Stimulated activated CD4-positive, alpha-beta T cell treated with anti-CD3 and anti-CD28 coated beads, TNF-alpha, amount 100 ng/mL, for 1 hour (primary cell): ENCODE data around the gene MAP2K7.

Experiments
- DNase-seq, 3 donors: peaks; one replicate each; pipeline ENCODE4 v3.0.0-alpha.2; 2020; ENCODE audit warnings: low read depth in 3 of 3, low spot score in 1 of 3

Gene MAP2K7

DNA sequence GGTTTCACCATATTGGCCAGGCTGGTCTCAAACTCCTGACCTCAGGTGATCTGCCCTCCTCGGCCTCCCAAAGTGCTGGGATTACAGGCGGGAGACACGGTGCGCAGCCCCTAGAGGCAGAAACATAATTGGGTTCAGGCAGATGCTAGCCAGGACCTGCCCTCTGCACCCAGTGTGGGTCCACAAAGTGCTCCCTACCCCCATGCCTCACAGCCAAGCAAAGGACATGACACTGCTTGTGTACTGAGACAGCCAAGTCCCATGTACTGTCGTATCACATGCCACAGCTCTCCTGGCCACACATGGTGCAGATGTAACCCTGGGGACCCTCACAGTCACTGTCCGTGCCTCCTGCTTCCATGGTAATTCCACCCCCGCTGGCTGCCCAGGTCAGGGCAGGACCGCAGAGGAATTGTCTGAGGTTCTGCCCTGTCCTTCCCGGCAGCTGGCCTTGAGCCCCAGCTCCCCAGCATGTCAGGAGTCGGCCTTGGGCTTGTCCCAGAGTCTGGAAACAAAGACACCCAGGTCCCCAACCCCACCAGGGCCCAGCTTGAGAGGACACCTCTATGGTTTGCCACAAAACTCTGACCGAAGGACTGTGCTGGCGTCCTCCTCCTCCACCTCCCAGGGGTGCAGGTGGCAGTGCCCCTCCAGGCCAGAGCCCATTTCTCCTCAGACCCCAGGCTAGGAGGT, 37.1 kb upstream of the MAP2K7 start:
- no peak for DNase-seq

DNA sequence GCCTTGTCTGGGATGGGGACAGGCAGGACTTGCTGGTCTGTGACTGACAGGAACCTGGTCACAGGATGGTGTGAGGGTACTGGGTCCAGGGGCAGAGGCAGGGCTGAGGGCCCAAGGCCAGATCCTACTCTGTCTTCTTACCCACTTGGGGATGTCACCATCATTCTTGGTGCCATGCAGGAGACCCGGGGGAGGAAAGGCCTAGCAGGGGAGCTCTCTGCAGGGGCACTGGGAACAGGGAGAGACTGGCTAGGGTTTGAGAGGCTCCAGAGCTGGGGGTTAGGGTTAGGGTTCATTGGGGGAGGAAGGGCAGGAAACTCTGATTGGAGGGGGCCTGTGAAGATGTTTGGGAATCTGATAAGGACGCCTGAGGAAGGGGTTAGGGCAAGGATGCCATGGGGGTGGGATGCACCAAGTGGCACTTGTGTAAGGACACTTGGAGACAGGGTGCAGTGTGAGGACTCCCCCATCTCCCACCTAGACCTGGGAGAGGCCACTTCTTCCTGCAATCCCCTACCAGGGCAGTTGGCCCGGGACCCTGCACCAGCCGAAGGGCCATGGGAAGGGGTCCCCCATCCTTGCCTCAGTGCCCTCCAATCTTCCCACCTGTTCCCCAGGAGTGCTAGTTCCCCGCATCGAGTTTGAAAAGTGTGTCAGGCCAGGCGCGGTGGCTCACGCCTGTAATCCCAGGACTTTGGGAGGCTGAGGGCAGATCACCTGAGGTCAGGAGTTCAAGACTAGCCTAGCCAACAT, 36.4 kb upstream of the MAP2K7 start:
- DNase-seq = no peak

DNA sequence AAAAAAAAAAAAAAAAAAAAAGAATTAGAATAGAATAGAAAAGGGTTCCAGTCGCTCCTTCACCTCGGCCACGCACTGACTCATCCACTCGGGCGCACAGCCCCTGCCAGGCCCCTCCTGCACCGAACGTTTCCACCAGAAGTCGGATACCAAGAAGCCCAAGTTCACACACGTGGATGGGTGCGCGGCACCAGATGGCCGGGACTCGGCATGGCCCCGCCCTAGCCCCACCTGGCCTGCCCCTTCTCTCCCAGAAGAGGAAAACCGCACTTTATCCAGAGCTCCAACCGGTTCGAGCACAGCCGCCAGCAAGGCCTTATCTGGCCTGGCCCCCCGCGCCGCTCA, 35.4 kb upstream of the MAP2K7 start:
- no peak for DNase-seq

DNA sequence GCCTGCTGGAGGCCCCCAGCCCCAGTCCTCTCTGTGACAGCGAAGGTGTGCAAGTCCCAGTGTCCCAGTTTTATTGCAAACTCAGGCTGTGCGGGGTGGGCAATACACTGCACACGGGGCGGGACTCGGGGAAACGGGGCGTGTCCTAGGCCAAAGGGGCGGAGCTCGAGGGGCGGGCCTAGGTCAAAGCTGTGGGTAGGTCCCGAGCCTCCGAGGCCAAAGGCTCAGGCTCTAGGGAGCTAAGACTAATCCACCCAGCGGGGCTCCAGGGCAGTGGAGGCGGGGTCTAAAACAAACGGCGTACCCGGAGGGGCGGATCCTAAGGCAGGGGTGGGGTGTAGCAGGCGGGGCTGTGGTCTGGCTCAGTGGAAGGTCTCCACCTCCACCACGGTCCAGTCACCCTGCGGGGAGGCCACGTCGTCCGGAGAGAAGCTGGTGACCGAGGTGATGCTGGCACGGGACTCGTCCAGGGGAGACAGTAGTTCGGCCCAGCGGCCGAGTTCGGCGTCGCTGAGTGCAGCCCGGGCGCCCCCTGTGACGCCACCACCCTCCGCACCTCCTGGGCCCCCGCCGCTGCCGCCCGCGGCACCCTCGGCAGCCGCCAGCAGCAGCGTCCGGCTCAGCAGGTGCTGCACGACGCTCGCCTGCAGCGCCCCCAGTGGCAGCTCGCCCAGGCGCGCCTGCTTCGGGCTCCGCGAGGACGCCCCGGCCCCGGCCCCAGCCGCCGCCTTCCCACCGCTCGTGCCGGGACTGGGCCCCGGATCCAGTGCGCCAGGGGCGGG, 34.8 kb upstream of the MAP2K7 start:
- DNase-seq = peak; percentile 55 to 72 (median 61)

DNA sequence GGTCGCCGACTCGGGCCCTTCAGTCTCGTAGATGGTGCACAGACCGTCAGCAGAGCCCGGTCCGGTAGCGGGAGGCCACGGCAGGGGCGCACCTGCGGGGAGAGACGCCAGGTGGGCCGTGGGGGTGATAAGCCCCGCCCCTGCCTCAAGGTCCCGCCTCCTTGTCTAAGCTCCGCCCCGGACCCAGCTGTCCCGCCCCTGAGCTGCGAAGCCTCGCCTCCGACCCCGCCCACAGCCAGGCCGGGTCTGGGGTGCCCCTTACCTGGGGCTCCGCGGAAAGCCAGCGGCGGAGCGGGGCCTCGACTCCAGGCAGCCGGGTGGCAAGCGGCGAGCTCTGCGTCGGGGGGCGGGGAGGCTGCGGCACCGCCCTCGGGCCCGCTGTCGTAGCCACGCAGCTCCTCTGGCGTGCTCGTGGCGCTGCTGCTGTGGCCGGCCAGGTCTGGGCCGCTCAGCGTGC, 34.2 kb upstream of the MAP2K7 start:
- peak; percentile 62 to 80 (median 69) for DNase-seq

DNA sequence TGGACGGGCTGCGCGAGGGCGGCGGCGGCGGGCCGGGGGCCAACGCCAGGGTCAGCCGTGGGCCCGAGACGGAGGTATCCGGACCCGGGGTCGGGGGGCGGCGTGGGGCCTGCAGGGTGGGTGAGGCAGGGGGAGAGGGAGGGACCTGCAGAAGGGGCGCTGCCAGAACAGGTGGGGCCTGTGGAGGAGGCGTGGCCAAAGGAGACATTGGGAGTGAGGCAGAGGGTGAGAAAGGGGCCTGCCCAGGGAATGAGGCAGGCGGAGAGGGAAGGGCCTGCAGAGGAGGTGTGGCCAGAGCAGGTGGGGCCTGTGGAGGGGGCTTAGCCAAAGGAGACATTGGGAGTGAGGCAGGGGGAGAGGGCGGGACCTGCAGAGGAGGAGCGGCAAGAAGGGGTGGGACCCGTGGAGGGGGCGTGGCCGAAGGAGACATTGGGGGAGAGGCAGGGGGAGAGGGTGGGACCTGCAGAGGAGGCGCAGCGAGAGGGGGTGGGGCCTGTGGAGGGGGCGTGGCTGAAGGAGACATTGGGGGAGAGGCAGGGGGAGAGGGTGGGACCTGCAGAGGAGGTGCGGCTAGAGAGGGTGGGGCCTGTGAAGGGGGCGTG, 33.7 kb upstream of the MAP2K7 start:
- no peak for DNase-seq

DNA sequence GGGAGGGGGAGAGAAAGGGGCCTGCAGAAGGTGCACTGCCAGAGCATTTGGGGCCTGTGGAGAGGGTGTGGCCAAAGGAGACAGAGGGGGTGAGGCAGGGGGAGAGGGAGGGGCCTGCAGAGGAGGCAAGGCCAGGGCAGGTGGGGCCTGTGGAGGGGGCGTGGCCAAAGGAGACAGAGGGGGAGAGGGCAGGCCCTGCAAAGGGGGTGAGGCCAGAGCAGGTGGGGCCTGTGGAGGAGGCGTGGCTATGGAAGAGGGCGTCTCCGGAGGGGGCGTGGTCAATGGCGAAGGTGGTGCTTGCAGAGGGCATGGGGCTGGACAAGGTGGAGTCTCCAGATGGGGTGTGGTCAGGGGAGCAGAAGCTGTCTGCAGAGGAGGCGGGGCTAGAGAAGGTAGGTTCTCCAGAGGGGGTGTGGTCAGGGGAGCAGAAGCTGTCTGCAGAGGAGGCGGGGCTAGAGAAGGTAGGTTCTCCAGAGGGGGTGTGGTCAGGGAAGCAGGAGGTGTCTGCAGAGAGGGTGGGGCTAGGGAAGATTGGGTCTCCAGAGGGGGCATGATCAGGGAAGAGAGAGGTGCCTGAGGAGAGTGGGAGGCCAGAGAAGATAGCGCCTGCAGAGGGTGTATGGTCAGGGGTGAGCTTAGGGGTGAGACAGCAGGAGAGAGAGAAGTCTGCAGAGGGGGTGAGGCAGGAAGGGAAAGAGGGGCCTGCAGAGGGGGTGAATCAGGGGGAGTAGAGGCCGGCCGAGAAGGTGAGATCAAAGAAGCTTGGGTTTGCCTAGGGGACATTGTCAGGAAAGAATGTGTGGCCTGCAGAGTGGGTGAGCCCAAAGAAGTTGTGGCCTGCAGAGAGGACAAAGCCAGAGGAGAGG, 32.9 kb upstream of the MAP2K7 start:
- DNase-seq = no peak

DNA sequence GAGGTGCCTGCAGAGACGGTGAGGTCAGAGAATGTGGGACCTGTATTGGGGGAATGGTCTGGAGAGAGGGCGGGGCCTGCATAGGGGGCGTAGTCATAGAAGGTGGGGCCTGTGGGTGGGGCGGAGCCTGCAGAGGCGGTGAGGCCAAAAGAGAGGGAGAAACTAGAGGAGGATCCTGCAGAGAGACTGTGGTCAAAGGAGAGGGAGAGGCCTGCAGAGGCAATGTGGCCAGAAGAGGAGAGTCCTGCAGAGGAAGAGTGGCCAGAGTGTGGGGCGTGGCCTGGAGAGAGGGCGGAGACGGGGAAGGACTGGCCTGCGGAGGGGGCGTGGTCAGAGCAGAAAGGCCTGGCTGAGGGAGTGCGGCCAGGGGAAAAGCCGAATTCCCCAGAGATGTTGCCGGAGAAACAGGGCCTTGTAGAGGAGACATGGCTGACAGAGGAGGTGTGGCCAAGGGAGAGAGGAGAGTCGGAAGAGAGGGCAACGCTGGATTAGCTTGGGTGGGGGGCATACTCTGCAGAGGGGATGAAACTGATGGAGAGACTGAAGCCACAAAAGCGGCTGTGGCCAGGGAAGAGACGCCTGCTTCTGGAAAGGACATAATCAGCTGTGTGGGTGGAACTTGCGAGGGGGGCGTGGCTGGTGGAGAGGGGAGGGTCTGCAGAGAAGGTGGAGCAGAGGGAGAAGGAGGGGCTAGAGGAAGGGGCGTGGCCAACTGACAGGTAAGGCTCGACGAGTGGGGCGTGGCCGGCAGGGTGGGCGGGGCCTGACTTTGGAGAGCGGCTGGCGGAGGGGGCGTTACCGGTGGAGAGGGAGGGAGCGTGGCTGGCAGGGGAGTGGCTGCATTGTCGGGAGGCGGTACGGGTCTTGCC, 32.0 kb upstream of the MAP2K7 start:
- peak; percentile 40 to 62 (median 52) for DNase-seq

DNA sequence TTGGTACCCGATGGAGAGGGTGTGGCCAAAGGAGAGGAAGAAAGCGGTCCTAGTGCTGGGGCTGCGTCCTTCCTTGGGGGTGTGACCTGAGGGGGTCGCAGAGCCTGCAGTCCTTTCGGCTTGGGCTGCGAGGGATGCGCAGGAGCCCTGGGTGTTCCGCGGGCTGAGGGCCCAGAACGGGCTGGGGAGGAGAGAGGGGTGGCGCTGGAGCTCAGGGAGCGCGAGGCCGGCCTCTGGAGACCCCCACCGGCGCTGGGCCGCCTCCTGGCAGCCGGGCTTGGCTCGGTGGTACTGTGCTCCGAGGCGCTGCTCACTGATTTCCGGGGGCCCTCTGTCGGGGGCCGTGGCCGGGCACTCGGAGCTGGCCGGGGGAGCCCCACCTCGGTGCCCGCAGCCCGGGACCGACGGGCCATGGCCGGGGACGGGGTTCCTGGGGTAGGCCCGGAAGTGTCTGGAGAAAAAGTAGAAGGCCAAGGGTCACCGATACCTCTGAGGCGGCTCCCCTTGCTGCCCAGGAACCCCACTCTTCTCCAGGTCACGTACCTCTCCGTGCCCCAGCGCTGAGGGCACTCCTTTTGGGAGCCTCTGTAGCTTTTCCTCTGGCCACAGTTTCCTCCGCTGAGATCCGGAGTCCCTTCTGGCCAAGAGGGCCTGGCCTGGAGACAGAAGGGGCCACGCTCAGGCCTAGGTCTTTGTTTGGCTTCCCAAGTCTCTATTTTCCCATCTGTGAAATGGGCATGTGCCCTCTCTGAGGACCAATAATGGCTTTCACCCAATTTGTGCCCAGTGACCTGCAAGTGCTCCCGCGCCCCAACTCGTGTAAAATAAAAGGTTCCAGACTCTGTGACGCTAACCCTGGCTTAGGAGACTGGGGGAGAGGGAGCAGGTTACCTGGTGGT, 31.1 kb upstream of the MAP2K7 start:
- DNase-seq = no peak

DNA sequence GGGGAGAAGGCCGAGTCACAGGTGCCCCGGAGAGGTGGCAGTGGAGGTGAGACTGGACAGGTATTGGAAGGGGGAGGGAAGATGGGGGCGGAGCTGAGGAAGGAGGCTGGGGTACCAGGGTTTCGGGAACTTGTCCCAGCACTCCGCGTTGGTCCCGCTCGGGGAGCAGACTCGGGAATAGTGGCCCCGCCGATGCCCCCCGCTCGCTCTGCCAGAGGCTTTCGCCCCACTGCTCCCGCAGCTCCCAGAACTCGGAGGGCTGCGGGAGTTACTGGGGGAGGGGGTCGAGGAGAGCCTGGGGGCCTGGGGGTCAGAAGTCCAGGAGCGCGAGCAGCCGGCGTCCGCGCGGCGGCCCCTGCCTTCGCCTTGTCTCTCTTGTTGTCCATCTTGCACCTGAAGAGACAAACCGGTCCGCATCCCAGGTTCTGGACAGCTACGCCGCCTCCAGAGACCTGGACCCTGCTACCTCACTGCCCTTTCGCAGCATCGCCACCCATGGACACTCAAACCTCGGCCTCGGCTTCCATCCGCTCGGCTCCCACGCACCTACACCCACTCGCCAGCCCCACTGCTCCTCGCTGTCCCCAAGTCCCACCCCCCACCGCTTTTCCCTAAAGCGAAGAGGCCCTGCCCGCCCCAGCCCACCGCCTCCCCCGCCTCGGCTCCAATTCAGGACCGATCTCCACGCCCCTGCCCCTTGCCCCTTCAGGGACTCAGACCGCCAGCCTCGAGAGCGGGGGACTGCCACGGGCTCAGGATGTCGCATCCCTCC, 30.2 kb upstream of the MAP2K7 start:
- no peak for DNase-seq

DNA sequence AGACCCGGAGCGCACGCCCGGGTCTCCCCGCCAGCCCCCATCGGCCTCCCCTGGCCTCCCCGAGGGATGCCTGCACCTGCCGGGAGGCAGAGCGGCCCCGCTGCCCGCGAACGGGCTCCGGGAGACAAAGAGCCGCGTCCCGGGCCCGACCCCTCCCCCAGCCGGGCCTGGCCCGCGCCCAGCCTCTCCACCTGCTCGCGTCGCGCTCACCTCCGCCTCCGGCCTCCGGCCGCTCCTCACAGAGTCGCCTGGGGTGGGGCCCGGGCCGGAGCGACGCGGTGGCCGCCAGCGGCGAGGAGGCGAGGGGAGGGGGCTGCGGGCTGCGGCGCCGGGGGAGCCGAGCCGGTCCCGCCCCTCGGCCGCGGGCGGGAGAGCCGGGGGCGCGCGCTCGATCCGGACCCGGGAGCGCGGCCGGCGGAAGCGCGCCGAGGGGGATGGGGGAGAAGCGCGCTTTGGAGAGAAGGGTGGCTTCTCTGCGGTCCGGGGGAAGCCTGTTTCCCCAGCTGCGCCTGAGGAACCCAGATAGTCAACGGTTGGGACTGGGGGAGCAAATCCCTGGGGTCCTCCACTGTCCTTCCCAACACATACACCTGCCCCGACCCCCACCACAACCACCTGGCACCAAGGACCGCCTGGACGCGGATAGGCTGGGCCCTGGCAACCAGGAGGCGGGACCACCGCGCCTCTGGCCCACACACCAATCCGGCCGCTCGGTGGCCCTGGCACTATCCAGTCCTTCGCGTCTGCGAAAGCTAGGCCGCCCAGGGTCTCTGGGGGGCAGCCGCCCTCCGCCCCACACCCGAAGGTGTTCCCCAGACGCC, 29.4 kb upstream of the MAP2K7 start, which contains the start of gene PRR36:
Gene PRR36, minus strand, starts transcription at position 315 of the 821 bp plus-strand sequence. CDS start 701 bp downstream, outside the sequence.
- DNase-seq = no peak

DNA sequence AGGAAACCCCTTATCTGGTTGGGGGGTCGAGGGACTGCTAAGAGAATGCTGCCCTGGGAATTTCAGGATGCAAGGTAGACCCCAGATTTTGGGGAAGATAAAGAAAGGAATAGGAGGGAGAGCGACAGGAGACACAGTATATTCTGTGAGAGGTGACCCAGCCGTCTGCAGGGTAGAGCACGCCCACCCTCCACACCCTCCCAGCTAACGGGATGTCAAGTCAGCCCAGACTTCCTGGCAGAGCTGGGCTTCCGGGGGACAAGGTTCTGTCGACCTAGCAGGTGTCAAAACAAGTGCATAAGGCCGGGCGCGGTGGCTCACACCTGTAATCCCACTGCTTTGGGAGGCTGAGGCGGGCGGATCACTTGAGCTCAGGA, 28.8 kb upstream of the MAP2K7 start:
- no peak for DNase-seq

DNA sequence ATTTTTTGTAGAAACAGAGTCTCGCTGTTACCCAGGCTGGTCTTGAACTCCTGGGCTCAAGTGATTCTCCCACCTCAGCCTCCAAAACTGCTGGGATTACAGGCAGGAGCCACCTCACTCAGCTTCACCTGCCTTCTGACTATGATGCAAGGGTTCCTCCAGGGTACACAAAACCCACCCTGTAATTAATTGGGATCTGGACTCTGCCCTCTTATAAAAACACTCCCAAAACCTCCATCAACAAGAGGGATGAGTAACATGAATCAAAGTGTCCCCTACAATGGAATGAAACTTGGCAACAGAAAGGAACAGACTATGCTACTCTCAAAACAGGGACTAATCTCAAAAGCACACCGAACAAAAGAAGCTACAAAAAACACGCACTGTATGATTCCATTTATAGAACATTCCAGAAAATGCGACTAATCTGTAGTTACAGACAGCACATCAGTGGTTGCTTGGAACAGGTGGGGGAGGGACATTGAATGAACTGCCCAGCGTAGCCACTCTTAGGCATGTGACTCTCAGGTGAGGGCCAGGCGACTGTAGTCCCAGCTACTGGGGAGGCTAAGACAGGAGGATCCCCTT, 26.3 kb upstream of the MAP2K7 start:
- no peak for DNase-seq

DNA sequence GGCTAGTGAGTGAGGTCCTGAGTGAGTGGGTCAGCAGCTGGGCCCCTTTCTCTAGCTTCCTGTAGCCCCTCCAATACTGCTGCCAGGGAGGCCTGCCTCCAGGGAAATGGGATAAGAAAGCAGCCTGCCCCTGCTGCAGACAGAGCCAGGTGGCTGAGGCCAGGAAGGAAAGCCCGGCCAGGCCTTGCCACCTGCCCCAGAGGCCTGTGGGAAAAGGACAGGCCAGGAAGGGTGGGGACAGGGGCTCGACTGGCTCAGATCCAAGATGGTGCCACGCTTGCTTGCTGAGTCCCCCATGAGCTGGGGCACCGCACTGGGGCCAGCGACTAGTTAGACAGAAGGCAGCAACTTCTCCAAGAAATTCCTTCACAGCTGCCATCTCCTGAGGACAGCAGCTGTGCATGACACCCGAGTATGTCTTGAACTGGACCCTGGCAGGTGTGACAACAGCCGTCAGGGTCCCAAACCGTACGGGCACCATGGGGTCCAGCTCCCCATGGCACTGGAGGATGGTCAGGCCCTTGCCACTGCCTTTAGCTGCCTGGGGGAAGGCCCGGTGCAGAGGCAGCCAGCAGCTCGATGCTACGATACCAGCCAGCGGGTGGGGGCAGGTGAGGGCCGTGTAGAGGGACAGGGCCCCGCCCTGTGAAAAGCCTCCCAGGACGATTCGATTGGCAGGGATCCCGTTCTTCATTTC, 24.4 kb upstream of the MAP2K7 start:
- no peak for DNase-seq

DNA sequence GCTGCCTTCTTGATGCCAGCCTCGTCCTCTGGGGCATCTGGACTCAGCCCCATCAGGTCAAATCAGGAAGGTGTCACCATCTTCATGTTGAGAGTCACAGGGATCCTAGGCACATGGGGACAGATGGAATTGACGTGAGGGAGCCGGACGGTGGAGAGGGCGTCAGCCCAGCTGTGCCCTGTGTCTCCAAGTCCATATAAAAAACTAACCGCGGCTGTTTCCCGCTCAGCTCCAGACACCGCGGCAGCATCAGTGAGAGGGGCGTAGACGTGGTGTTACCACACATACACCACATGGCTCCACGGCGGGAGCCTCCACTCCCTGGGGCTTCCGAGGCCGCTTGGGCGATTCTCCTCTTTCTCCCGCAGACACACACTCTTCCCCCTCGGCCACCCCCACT, 23.8 kb upstream of the MAP2K7 start:
- no peak for DNase-seq

DNA sequence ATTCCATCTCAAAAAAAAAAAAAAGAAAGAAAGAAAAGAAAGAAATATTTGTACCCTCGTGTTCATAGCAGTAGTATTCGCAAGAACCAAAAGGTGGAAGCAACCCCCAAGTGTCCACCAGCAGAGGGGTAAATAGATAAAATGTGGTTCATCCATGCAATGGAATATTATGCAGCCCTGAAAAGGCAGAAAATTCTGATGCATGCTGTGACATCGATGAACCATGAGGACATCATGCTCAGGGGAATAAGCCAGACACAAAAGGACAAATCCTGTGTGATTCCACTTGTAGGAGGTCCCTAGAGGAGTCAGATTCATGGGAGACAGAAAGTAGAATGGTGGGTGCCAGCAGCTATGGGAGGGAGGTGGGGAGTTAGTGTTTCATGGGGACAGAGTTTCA, 21.8 kb upstream of the MAP2K7 start:
- no peak for DNase-seq
